Tibial nerve (tissue), 3 donors: ENCODE data around the gene AGO3.

Experiments
- POLR2A ChIP-seq, 2 donors: fragments of 450-650 bp; IDR thresholded peaks; one replicate each; pipeline ENCODE4 v1.6.1; 2017; ENCODE audit warnings: antibody characterized with exemption in 2 of 2, mild to moderate bottlenecking in 2 of 2, moderate library complexity in 2 of 2
- TF ChIP-seq, protein P1 (sequence below), 5 experiments: fragments of 200-600 bp in 3 of 5; fragments of 450-650 bp in 2 of 5; sonication (generic) in 3 of 5; IDR thresholded peaks; one replicate each; pipeline ENCODE4 v1.5.1; 2016 to 2019; ENCODE audit warnings: antibody characterized with exemption in 5 of 5, mild to moderate bottlenecking in 3 of 5, moderate library complexity in 2 of 5

DNA sequence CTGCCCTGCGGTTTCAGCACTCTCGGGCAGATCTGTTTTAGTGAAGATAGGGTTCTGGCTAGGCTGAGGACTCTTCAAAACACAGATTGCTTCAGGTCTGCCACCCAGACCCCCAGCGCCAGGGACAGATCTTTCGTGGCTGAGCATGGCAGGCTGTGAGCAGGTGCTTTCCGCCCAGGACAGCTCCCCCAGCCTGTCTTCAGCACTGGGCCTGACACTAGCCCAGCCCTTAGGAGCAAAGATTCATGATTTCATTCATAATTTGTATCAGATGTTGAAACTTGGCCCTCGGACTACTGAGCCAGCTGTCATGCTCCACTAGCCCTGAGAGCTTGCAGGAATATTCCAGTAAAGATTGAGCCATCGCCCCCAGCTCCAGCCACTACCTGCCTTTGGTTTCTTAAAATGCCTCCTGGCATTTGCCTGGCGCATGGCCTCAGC lies 163.7 kb downstream of the AGO3 start:
- TF ChIP-seq, protein P1, sequence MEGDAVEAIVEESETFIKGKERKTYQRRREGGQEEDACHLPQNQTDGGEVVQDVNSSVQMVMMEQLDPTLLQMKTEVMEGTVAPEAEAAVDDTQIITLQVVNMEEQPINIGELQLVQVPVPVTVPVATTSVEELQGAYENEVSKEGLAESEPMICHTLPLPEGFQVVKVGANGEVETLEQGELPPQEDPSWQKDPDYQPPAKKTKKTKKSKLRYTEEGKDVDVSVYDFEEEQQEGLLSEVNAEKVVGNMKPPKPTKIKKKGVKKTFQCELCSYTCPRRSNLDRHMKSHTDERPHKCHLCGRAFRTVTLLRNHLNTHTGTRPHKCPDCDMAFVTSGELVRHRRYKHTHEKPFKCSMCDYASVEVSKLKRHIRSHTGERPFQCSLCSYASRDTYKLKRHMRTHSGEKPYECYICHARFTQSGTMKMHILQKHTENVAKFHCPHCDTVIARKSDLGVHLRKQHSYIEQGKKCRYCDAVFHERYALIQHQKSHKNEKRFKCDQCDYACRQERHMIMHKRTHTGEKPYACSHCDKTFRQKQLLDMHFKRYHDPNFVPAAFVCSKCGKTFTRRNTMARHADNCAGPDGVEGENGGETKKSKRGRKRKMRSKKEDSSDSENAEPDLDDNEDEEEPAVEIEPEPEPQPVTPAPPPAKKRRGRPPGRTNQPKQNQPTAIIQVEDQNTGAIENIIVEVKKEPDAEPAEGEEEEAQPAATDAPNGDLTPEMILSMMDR (IDR thresholded peaks at IDR 0.05): no peak
- no peak for TF ChIP-seq POLR2A (IDR thresholded peaks at IDR 0.05)
